IMR-90 (cell line): ENCODE results near the gene ASPHD2. TPM values are rescaled to one million over a fixed set of nuclear protein-coding genes. Genes with fewer than 3 reads are reported as not detected.

Source experiments
- ATAC-seq: fragments of 200-7000 bp; cut with Tn5 transposase; 2 replicates; pipeline ENCODE4 v1.9.1; 2020; ENCODE audit warnings: low read depth, mild to moderate bottlenecking, moderate library complexity
- BruUV-seq: library from RNA; stranded (reverse); fragments of 400-500 nt; replicated peaks from 2 replicates; lab custom pipeline; 2021; lab: Mats Ljungman, UMichigan
- CTCF ChIA-PET: fragments of 300-600 bp; formaldehyde crosslinking; extraction: SDS; loops from one replicate; lab custom pipeline; 2021; ENCODE audit warnings: antibody characterized with exemption; lab: Yijun Ruan, JAX
- POLR2A ChIA-PET: fragments of 300-600 bp; sonication (Branson Sonifier 250); formaldehyde crosslinking; loops from one replicate; lab custom pipeline; 2022; ENCODE audit warnings: antibody characterized with exemption; ENCODE audit not compliant: unreplicated experiment; lab: Charles Lee
- DNase-seq: peaks from one replicate; pipeline ENCODE4 v3.0.0; 2013
- H2AFZ ChIP-seq: replicated peaks from 2 replicates; pipeline ENCODE3; 2013; ENCODE audit warnings: low read length, mild to moderate bottlenecking; ENCODE audit not compliant: poor library complexity
- H2AK5ac ChIP-seq: 2 replicates; pipeline ENCODE4 v1.6.1; 2013; ENCODE audit warnings: low read depth, low read length, inconsistent platforms
- H2AK9ac ChIP-seq: replicated peaks from 2 replicates; pipeline ENCODE3; 2013; ENCODE audit warnings: mild to moderate bottlenecking, low read depth, low read length, moderate library complexity; ENCODE audit not compliant: poor library complexity
- H2BK120ac ChIP-seq: 2 replicates; pipeline ENCODE4 v1.6.1; 2013; ENCODE audit warnings: low read depth, low read length, inconsistent platforms
- H2BK15ac ChIP-seq: 3 replicates; pipeline ENCODE4 v1.6.1; 2013; ENCODE audit warnings: low read depth, low read length, inconsistent platforms
- H2BK20ac ChIP-seq: 2 replicates; pipeline ENCODE4 v1.6.1; 2013; ENCODE audit warnings: low read depth, mild to moderate bottlenecking, inconsistent platforms, low read length, moderate library complexity
- H2BK5ac ChIP-seq: 2 replicates; pipeline ENCODE4 v1.6.1; 2013; ENCODE audit warnings: mild to moderate bottlenecking, low read depth, low read length, inconsistent platforms; ENCODE audit not compliant: poor library complexity, severe bottlenecking
- H3K14ac ChIP-seq: replicated peaks from 2 replicates; pipeline ENCODE4 v1.6.1; 2013; ENCODE audit warnings: low read depth, low read length, inconsistent platforms
- H3K18ac ChIP-seq: 2 replicates; pipeline ENCODE4 v1.6.1; 2013; ENCODE audit warnings: low read depth, low read length, control low read depth
- H3K23ac ChIP-seq: 2 replicates; pipeline ENCODE4 v1.6.1; 2013; ENCODE audit warnings: low read depth, low read length, inconsistent platforms
- H3K27ac ChIP-seq: 2 replicates; pipeline ENCODE4 v1.5.1; 2013; ENCODE audit warnings: mild to moderate bottlenecking, control low read depth, low read length; ENCODE audit not compliant: insufficient read depth
- H3K27me3 ChIP-seq: 2 replicates; pipeline ENCODE4 v1.6.1; 2013; ENCODE audit warnings: low read length; ENCODE audit not compliant: control insufficient read depth, insufficient read depth
- H3K36me3 ChIP-seq: 2 replicates; pipeline ENCODE4 v1.6.1; 2013; ENCODE audit warnings: low read length, mixed read lengths; ENCODE audit not compliant: control insufficient read depth, insufficient read depth
- H3K4ac ChIP-seq: 2 replicates; pipeline ENCODE4 v1.6.1; 2013; ENCODE audit warnings: low read depth, low read length, inconsistent platforms
- H3K4me1 ChIP-seq: 2 replicates; pipeline ENCODE4 v1.6.1; 2013; ENCODE audit warnings: low read length, mixed read lengths; ENCODE audit not compliant: control insufficient read depth, insufficient read depth
- H3K4me2 ChIP-seq: 2 replicates; pipeline ENCODE4 v1.6.1; 2013; ENCODE audit warnings: low read depth, mild to moderate bottlenecking, control low read depth, low read length, moderate library complexity
- H3K4me3 ChIP-seq: 2 replicates; pipeline ENCODE4 v1.5.1; 2013; ENCODE audit warnings: low read depth, mild to moderate bottlenecking, control low read depth, low read length, moderate library complexity; ENCODE audit not compliant: insufficient read depth
- H3K56ac ChIP-seq: 2 replicates; pipeline ENCODE4 v1.6.1; 2013; ENCODE audit warnings: low read length, inconsistent platforms; ENCODE audit not compliant: insufficient read depth; ENCODE audit errors: extremely low read depth
- H3K79me1 ChIP-seq, 2 experiments: 2 replicates each; pipeline ENCODE4 v1.6.1; 2013; ENCODE audit warnings: low read length in 2 of 2, inconsistent platforms in 1 of 2, low read depth in 1 of 2
- H3K9ac ChIP-seq: 2 replicates; pipeline ENCODE4 v1.6.1; 2013; ENCODE audit warnings: low read depth, low read length, control low read depth
- H3K9me1 ChIP-seq: 2 replicates; pipeline ENCODE4 v1.6.1; 2013; ENCODE audit warnings: low read length, inconsistent platforms; ENCODE audit not compliant: insufficient read depth
- H3K9me3 ChIP-seq: 2 replicates; pipeline ENCODE4 v1.6.1; 2013; ENCODE audit warnings: low read length; ENCODE audit not compliant: control insufficient read depth, insufficient read depth
- H4K20me1 ChIP-seq: 2 replicates; pipeline ENCODE4 v1.6.1; 2013; ENCODE audit warnings: low read length, inconsistent platforms; ENCODE audit not compliant: insufficient read depth
- H4K5ac ChIP-seq: 2 replicates; pipeline ENCODE4 v1.6.1; 2013; ENCODE audit warnings: mild to moderate bottlenecking, low read depth, low read length, control low read depth
- H4K8ac ChIP-seq, 2 experiments: 2 replicates each; pipeline ENCODE4 v1.6.1; 2013; ENCODE audit warnings: low read depth in 2 of 2, low read length in 2 of 2, control low read depth in 1 of 2, inconsistent platforms in 1 of 2
- H4K91ac ChIP-seq: 2 replicates; pipeline ENCODE4 v1.6.1; 2013; ENCODE audit warnings: low read depth, low read length, inconsistent platforms; ENCODE audit not compliant: insufficient read depth
- CHD1 ChIP-seq: IDR thresholded peaks from 2 replicates; pipeline ENCODE4 v1.6.1; 2012; ENCODE audit warnings: low read depth, low read length, improper control_type of control experiment
- MXI1 ChIP-seq: IDR thresholded peaks from 2 replicates; pipeline ENCODE4 v1.6.1; 2012; ENCODE audit warnings: low read depth, mild to moderate bottlenecking, low read length, moderate library complexity, borderline replicate concordance
- NFE2L2 ChIP-seq: fragments of 150-350 bp; IDR thresholded peaks from 2 replicates; pipeline ENCODE4 v1.6.1; 2016; ENCODE audit warnings: low read depth, mild to moderate bottlenecking, low read length
- RFX5 ChIP-seq: IDR thresholded peaks from 2 replicates; pipeline ENCODE4 v1.8.0; 2012; ENCODE audit warnings: low read depth, mild to moderate bottlenecking, low read length, moderate library complexity
- WGBS, 2 experiments: methylation state at CpG; one replicate each; pipeline versions ENCODE4 v1.1.5 to v1.1.7; 2013; ENCODE audit warnings: missing lambda C conversion rate in 2 of 2; ENCODE audit not compliant: insufficient read length in 1 of 2; ENCODE audit errors: extremely low coverage in 2 of 2; 5-methylcytosine and 5-hydroxymethylcytosine counted together
- dilution Hi-C: fragments of 300-500 bp; cut with HindIII; formaldehyde crosslinking; loops from one replicate; pipeline ENCODE4 v1.14.3; 2018; ENCODE audit warnings: low sequenced_read_pairs; ENCODE audit not compliant: unreplicated experiment
- in situ Hi-C: fragments of 300-500 bp; cut with MboI; formaldehyde crosslinking; loops from 3 replicates; pipeline ENCODE4 v1.14.3; 2019; ENCODE audit warnings: low sequenced_read_pairs, inconsistent platforms, mixed read lengths
- intact Hi-C: fragments of 100-400 bp; cut with micrococcal nuclease; formaldehyde crosslinking; loops from 2 replicates; pipeline ENCODE4 v1.10.0; 2022
- polyA plus RNA-seq, 3 experiments: library from polyadenylated mRNA; depleted of rRNA; stranded (reverse); fragments of >200 nt; gene quantifications; 2 replicates each; pipeline ENCODE4 v1.2.3, GENCODE V29; 2012; ENCODE audit warnings: low replicate concordance in 1 of 3
- total RNA-seq: library from RNA; depleted of rRNA; stranded (reverse); fragments of >200 nt; gene quantifications from 2 replicates; pipeline ENCODE4 v1.2.3, GENCODE V29; 2012

Gene ASPHD2
- total and polyA plus RNA-seq, 2 of the 4 experiments (the other 2 are of a cell fraction) = 1.3 to 1.4 TPM

GRCh38 chr22:26450453-26451185, 21.6 kb downstream of the ASPHD2 start:
- H3K23ac ChIP-seq = no peak overlapping the region
- in situ Hi-C loops = no loop called here

More at GRCh38 chr22:26450453-26451185, 21.6 kb downstream of the ASPHD2 start:
- Histone ChIP-seq H2AFZ (no peak overlapping the region), H2AK9ac (no peak overlapping the region), H3K79me1 (no peaks in the 10 kb centered on the region; a peak in 1 of 4 replicates), H2BK15ac (no peak overlapping the region), H3K4me2 (no peak overlapping the region), H2AK5ac (no peak overlapping the region), H3K18ac (no peak overlapping the region), H2BK20ac (no peak overlapping the region), H3K4ac (no peak overlapping the region), H3K27me3 (no peaks in the 10 kb centered on the region), H3K36me3 (peaks cover 24% of the 10 kb centered on the region), H3K4me3 (no peak overlapping the region), H2BK5ac (no peak overlapping the region), H3K9me1 (no peaks in the 10 kb centered on the region), H3K9ac (no peak overlapping the region), H4K91ac (no peak overlapping the region), H2BK120ac (no peak overlapping the region), H3K27ac (no peak overlapping the region), H4K5ac (no peak overlapping the region), H4K8ac (no peak overlapping the region), H4K20me1 (no peaks in the 10 kb centered on the region), H3K14ac (no peak overlapping the region), H3K56ac (no peak overlapping the region), H3K9me3 (no peaks in the 10 kb centered on the region), H3K4me1 (no peaks in the 10 kb centered on the region; the same call in 1 of the 2 replicates)
- ChIA-PET CTCF (no interaction called here), POLR2A (no interaction called here)
- WGBS, 2 experiments = 100% methylated on average over 1 of the region's 9 CpGs; no CpG with 5 or more reads in 1 of the 2 experiments
- TF ChIP-seq MXI1 (no peak), CHD1 (no peak), NFE2L2 (no peak), RFX5 (no peak)
- intact Hi-C loops (no loop called here), dilution Hi-C loops (no loop called here)
- no TSS peak for BruUV-seq
- ATAC-seq (no peak), DNase-seq (no peak)
